GM12878 (cell line): ENCODE measurements around the gene SIRT2. TPM values are rescaled to one million over a fixed set of nuclear protein-coding genes. Genes with fewer than 3 reads are reported as not detected.

Source experiments
- ATAC-seq: fragments of 200-7000 bp; cut with Tn5 transposase; 3 replicates; pipeline ENCODE4 v1.9.1; 2020; ENCODE audit warnings: mild to moderate bottlenecking, moderate library complexity
- BruUV-seq: library from RNA; stranded (reverse); fragments of 400-500 nt; replicated peaks from 2 replicates; lab custom pipeline; 2021; lab: Mats Ljungman, UMichigan
- CTCF ChIA-PET: fragments of 300-600 bp; sonication (Branson Sonifier 250); formaldehyde crosslinking; extraction: SDS; loops from one replicate; lab custom pipeline; 2021; ENCODE audit warnings: inconsistent platforms; lab: Yijun Ruan, JAX
- POLR2A ChIA-PET: fragments of 350-600 bp; formaldehyde crosslinking; extraction: SDS; loops from one replicate; lab custom pipeline; 2021; ENCODE audit warnings: inconsistent platforms; lab: Charles Lee
- RAD21 ChIA-PET: fragments of 300-600 bp; sonication (Branson Sonifier 250); formaldehyde crosslinking; loops from one replicate; lab custom pipeline; 2023; ENCODE audit warnings: antibody characterized with exemption; ENCODE audit not compliant: unreplicated experiment; lab: Charles Lee
- SMC1A ChIA-PET: fragments of 300-600 bp; sonication (Branson Sonifier 250); formaldehyde crosslinking; loops from one replicate; lab custom pipeline; 2023; ENCODE audit not compliant: unreplicated experiment, uncharacterized antibody; lab: Charles Lee
- DNase-seq: peaks from one replicate; pipeline ENCODE4 v3.0.0-alpha.2; 2011; ENCODE audit warnings: low read depth, low spot score
- FAIRE-seq: peaks from 3 replicates; lab custom pipeline; 2011; peaks lifted over from hg19 to GRCh38; lab: Jason Lieb, UNC
- H2AFZ ChIP-seq: 2 replicates; pipeline ENCODE4 v1.6.0; 2011; ENCODE audit warnings: low read depth, low read length, control low read depth; ENCODE audit not compliant: control insufficient read depth
- H3K27ac ChIP-seq: 2 replicates; pipeline ENCODE4 v1.5.1; 2011; ENCODE audit warnings: control low read depth; ENCODE audit not compliant: control insufficient read depth, insufficient read depth
- H3K27me3 ChIP-seq, 2 experiments: replicated peaks in 1 of 2; 2 replicates each; pipeline versions ENCODE4 v1.6.0 to v1.6.1; 2011; ENCODE audit warnings: low read length in 1 of 2; ENCODE audit not compliant: control insufficient read depth in 2 of 2, insufficient read depth in 2 of 2
- H3K36me3 ChIP-seq, 2 experiments: 2 replicates each; pipeline ENCODE4 v1.5.1; 2011; ENCODE audit warnings: low read length in 1 of 2; ENCODE audit not compliant: control insufficient read depth in 2 of 2, insufficient read depth in 2 of 2
- H3K4me1 ChIP-seq: 2 replicates; pipeline ENCODE4 v1.6.1; 2011; ENCODE audit warnings: mild to moderate bottlenecking, low read length, moderate library complexity, mixed read lengths; ENCODE audit not compliant: control insufficient read depth, insufficient read depth
- H3K4me2 ChIP-seq: 2 replicates; pipeline ENCODE4 v1.6.0; 2011; ENCODE audit warnings: control low read depth; ENCODE audit not compliant: control insufficient read depth, insufficient read depth
- H3K4me3 ChIP-seq: fragments of 200-600 bp; sonication (generic); 2 replicates; pipeline ENCODE4 v1.5.1; 2016
- H3K79me2 ChIP-seq: 2 replicates; pipeline ENCODE4 v1.6.0; 2011; ENCODE audit warnings: low read length; ENCODE audit not compliant: control insufficient read depth, insufficient read depth
- H3K9ac ChIP-seq: 2 replicates; pipeline ENCODE4 v1.8.0; 2011; ENCODE audit warnings: low read length, control low read depth, mixed read lengths; ENCODE audit not compliant: control insufficient read depth, insufficient read depth
- H3K9me3 ChIP-seq: replicated peaks from 3 replicates; pipeline ENCODE4 v1.5.1; 2011; ENCODE audit warnings: mild to moderate bottlenecking, low read length; ENCODE audit not compliant: control insufficient read depth, insufficient read depth
- H4K20me1 ChIP-seq: 2 replicates; pipeline ENCODE4 v1.6.0; 2011; ENCODE audit not compliant: control insufficient read depth, insufficient read depth
- CREB1 ChIP-seq: IDR thresholded peaks from 2 replicates; pipeline ENCODE4 v1.6.1; 2012; ENCODE audit warnings: low read depth, mild to moderate bottlenecking, inconsistent platforms
- HDGF ChIP-seq: fragments of 450-650 bp; IDR thresholded peaks from 2 replicates; pipeline ENCODE4 v1.6.1; 2016; ENCODE audit warnings: antibody characterized with exemption
- LARP7 ChIP-seq: fragments of 450-650 bp; IDR thresholded peaks from 2 replicates; pipeline ENCODE4 v1.6.1; 2017; ENCODE audit warnings: mild to moderate bottlenecking
- RUNX3 ChIP-seq: IDR thresholded peaks from 2 replicates; pipeline ENCODE4 v1.6.1; 2012; ENCODE audit warnings: low read length, inconsistent platforms
- SP1 ChIP-seq: IDR thresholded peaks from one replicate; pipeline ENCODE4 v1.6.1; 2011; ENCODE audit warnings: low read depth, low read length
- ZNF207 ChIP-seq: fragments of 450-650 bp; IDR thresholded peaks from 2 replicates; pipeline ENCODE4 v1.6.1; 2014; ENCODE audit warnings: antibody characterized with exemption, mild to moderate bottlenecking, borderline replicate concordance
- ZNF24 ChIP-seq: fragments of 450-650 bp; IDR thresholded peaks from 2 replicates; pipeline ENCODE4 v1.6.1; 2017; ENCODE audit warnings: antibody characterized with exemption, mild to moderate bottlenecking
- ZNF384 ChIP-seq: IDR thresholded peaks from 2 replicates; pipeline ENCODE4 v1.6.1; 2012; ENCODE audit warnings: low read depth, mild to moderate bottlenecking, low read length, improper control_type of control experiment, borderline replicate concordance
- WGBS: methylation state at CpG from one replicate; pipeline ENCODE4 v1.1.6; 2016; ENCODE audit warnings: low lambda C conversion rate; ENCODE audit not compliant: insufficient replicate concordance, insufficient coverage; ENCODE audit errors: missing lambda C conversion rate; 5-methylcytosine and 5-hydroxymethylcytosine counted together
- in situ Hi-C: fragments of 300-500 bp; cut with MboI; formaldehyde crosslinking; loops from 9 replicates; pipeline ENCODE4 v1.14.3; 2018; ENCODE audit warnings: mixed read lengths
- intact Hi-C: fragments of 100-400 bp; cut with micrococcal nuclease; formaldehyde crosslinking; loops from one replicate; pipeline ENCODE4 v1.14.2; 2022; ENCODE audit not compliant: unreplicated experiment
- polyA plus RNA-seq, 11 experiments: library from polyadenylated mRNA; depleted of rRNA in 4 of 11; unstranded in 6 of 11; stranded (reverse) in 5 of 11; fragments of >200 nt; fragmentation: Nextera tagmentation in 4 of 11; fragmentation: Illumina TruSeq in 1 of 11; extraction: Ambion mirVana in 4 of 11; extraction: Trizol in 1 of 11; gene quantifications; 1 replicate in 1 of 11; 2 replicates in 10 of 11; pipeline versions ENCODE4 v1.2.1 to v1.2.3, GENCODE V29; 2011 to 2016; ENCODE audit warnings: inconsistent platforms in 2 of 11, missing spikeins in 2 of 11, low read depth in 1 of 11
- total RNA-seq, 4 experiments: library from RNA; depleted of rRNA in 3 of 4; stranded (reverse); fragments of >200 nt in 3 of 4; fragmentation: Illumina TruSeq in 1 of 4; extraction: Trizol in 1 of 4; gene quantifications; 2 replicates each; pipeline versions ENCODE4 v1.2.1 to v1.2.3, GENCODE V29; 2013 to 2021
- TF ChIP-seq, protein P1 (sequence below): fragments of 450-650 bp; IDR thresholded peaks from 2 replicates; pipeline ENCODE4 v1.6.1; 2018; ENCODE audit warnings: mild to moderate bottlenecking, low read depth, moderate library complexity; ENCODE audit not compliant: partially characterized antibody
- TF ChIP-seq, protein P2 (sequence below): IDR thresholded peaks from 2 replicates; pipeline ENCODE4 v1.6.1; 2011; ENCODE audit warnings: borderline replicate concordance, low read depth, mild to moderate bottlenecking, moderate library complexity, mixed read lengths, low read length; ENCODE audit not compliant: insufficient read depth; ENCODE audit errors: extremely low read length
- TF ChIP-seq, protein P3 (sequence below): IDR thresholded peaks from 2 replicates; pipeline ENCODE4 v1.6.1; 2011; ENCODE audit warnings: mild to moderate bottlenecking, low read depth, low read length, moderate library complexity; ENCODE audit not compliant: insufficient replicate concordance
- TF ChIP-seq, protein P4 (sequence below): fragments of 450-650 bp; IDR thresholded peaks from 2 replicates; pipeline ENCODE4 v1.6.1; 2016; ENCODE audit warnings: mild to moderate bottlenecking, moderate library complexity, borderline replicate concordance

The SIRT2 gene
- total and polyA plus RNA-seq, 10 of the 15 experiments (the other 5 are each of a cell fraction or from before 2014, with no cell fraction given), result 1.4 to 38.7 (median 24.1) TPM

DNA sequence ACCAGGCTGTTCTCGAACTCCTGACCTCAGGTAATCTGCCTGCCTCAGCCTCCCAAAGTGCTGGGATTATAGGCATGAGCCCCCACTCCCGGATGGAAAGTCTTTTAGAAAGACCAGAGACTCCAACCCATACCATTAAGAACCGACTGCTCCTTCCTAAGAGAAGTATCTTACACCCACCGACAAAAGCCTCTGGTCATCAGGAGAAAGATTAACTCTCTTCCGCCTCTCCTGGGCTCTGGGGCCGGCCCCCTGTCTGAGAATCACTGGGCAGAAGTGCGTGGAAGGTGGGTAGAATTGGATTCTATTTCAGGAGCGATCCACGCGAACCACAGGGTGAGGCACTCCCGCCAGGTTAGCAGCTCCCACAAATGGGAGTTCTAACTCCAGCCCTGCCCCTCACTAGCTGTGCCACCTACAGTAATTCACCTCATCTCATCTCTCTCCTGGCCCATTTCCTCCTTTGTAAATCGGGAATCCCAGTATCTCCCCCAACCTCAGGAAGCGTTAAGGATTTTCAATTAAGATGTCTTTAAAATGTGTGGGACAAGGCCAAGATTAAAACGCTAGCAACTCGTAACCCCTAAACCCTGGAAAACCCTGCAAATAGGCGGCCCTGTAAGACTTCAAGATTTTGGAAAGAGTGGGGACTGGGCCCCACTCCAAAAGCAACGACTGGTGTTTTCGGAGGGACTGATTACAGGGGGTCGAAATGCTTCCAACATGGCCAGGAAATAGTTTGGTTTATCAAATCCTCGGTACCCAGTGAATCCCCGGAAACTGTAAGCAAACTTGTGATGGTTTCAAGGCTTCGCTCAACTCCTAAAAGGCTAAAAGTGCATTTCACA, 50.9 kb downstream of the SIRT2 start:
- in situ Hi-C loops, result no loop called here
- SMC1A ChIA-PET, result interaction anchor here (0.9 to 2.6 kb wide), 8 partner anchors 15 to 942 kb away, joined by 3 to 18 read pairs (median 4); partner anchors contain the start of genes ECH1 and WDR87
- FAIRE-seq (peak; percentile 7), DNase-seq (no peak), ATAC-seq (no peak)
- TSS peak; percentile 66 for BruUV-seq
- Histone ChIP-seq H4K20me1 (peaks cover 9% of the 10 kb centered on the region), H3K4me2 (peak overlapping the region; percentile 85), H3K27ac (peak overlapping the region; percentile 96), H3K4me1 (peaks cover 18% of the 10 kb centered on the region), H3K9ac (peak overlapping the region; percentile 98), H3K27me3 (no peaks in the 10 kb centered on the region), H2AFZ (no peak overlapping the region), H3K36me3 (peaks cover 24 to 32% of the 10 kb centered on the region in 2 experiments), H3K4me3 (peak overlapping the region; percentile 79), H3K9me3 (no peaks in the 10 kb centered on the region), H3K79me2 (peaks cover 53% of the 10 kb centered on the region)
- WGBS, result 1% methylated on average over 22 of the region's 22 CpGs
- POLR2A ChIA-PET, result interaction anchor here (0.5 to 3.8 kb wide), 22 partner anchors 9 to 437 kb away, joined by 3 to 43 read pairs (median 5); partner anchors contain the start of genes ECH1, EIF3K, FBXO17 and MAP4K1
- intact Hi-C loops, result no loop called here
- CTCF ChIA-PET, result interaction anchor here (0.8 to 4.1 kb wide), 13 partner anchors 14 to 82 kb away, joined by 3 to 20 read pairs (median 4); partner anchors contain the start of genes ECH1, MRPS12, RINL and SARS2
- RAD21 ChIA-PET, result interaction anchor here (0.9 to 2.8 kb wide), 13 partner anchors 9 to 305 kb away, joined by 3 to 20 read pairs (median 4); partner anchors contain the start of genes ACTN4, ECH1, EIF3K and RINL
- TF ChIP-seq LARP7 (peak; percentile 69; the same call in 1 of the 2 replicates), SP1 (no peak), HDGF (no peak), CREB1 (0 out of 2 replicates have a peak, but pooled peaks have one; percentile 1), RUNX3 (no peak), ZNF207 (no peak), ZNF24 (no peak), ZNF384 (no peak)
- TF ChIP-seq, protein P1, sequence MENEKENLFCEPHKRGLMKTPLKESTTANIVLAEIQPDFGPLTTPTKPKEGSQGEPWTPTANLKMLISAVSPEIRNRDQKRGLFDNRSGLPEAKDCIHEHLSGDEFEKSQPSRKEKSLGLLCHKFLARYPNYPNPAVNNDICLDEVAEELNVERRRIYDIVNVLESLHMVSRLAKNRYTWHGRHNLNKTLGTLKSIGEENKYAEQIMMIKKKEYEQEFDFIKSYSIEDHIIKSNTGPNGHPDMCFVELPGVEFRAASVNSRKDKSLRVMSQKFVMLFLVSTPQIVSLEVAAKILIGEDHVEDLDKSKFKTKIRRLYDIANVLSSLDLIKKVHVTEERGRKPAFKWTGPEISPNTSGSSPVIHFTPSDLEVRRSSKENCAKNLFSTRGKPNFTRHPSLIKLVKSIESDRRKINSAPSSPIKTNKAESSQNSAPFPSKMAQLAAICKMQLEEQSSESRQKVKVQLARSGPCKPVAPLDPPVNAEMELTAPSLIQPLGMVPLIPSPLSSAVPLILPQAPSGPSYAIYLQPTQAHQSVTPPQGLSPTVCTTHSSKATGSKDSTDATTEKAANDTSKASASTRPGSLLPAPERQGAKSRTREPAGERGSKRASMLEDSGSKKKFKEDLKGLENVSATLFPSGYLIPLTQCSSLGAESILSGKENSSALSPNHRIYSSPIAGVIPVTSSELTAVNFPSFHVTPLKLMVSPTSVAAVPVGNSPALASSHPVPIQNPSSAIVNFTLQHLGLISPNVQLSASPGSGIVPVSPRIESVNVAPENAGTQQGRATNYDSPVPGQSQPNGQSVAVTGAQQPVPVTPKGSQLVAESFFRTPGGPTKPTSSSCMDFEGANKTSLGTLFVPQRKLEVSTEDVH, result no peak
- TF ChIP-seq, protein P2, sequence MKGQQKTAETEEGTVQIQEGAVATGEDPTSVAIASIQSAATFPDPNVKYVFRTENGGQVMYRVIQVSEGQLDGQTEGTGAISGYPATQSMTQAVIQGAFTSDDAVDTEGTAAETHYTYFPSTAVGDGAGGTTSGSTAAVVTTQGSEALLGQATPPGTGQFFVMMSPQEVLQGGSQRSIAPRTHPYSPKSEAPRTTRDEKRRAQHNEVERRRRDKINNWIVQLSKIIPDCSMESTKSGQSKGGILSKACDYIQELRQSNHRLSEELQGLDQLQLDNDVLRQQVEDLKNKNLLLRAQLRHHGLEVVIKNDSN, result peak; percentile 0
- TF ChIP-seq, protein P3, sequence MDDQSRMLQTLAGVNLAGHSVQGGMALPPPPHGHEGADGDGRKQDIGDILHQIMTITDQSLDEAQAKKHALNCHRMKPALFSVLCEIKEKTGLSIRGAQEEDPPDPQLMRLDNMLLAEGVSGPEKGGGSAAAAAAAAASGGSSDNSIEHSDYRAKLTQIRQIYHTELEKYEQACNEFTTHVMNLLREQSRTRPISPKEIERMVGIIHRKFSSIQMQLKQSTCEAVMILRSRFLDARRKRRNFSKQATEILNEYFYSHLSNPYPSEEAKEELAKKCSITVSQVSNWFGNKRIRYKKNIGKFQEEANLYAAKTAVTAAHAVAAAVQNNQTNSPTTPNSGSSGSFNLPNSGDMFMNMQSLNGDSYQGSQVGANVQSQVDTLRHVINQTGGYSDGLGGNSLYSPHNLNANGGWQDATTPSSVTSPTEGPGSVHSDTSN, result no peak
- TF ChIP-seq, protein P4, sequence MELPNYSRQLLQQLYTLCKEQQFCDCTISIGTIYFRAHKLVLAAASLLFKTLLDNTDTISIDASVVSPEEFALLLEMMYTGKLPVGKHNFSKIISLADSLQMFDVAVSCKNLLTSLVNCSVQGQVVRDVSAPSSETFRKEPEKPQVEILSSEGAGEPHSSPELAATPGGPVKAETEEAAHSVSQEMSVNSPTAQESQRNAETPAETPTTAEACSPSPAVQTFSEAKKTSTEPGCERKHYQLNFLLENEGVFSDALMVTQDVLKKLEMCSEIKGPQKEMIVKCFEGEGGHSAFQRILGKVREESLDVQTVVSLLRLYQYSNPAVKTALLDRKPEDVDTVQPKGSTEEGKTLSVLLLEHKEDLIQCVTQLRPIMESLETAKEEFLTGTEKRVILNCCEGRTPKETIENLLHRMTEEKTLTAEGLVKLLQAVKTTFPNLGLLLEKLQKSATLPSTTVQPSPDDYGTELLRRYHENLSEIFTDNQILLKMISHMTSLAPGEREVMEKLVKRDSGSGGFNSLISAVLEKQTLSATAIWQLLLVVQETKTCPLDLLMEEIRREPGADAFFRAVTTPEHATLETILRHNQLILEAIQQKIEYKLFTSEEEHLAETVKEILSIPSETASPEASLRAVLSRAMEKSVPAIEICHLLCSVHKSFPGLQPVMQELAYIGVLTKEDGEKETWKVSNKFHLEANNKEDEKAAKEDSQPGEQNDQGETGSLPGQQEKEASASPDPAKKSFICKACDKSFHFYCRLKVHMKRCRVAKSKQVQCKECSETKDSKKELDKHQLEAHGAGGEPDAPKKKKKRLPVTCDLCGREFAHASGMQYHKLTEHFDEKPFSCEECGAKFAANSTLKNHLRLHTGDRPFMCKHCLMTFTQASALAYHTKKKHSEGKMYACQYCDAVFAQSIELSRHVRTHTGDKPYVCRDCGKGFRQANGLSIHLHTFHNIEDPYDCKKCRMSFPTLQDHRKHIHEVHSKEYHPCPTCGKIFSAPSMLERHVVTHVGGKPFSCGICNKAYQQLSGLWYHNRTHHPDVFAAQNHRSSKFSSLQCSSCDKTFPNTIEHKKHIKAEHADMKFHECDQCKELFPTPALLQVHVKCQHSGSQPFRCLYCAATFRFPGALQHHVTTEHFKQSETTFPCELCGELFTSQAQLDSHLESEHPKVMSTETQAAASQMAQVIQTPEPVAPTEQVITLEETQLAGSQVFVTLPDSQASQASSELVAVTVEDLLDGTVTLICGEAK, result 0 out of 2 replicates have a peak, but pooled peaks have one; percentile 26
